Measurements from ENCODE around the gene GLG1.

Gene GLG1

GRCh38 chr16:74625500-74626350, 18.8 kb upstream of the GLG1 start:
- no peak overlapping the region for H3K4me2 ChIP-seq (ENCODE audit: low read length)
- no peak overlapping the region for H3K27ac ChIP-seq (ENCODE audit: low read depth, low read length)
- no peaks in the 10 kb centered on the region for H3K9me3 ChIP-seq (ENCODE audit: control insufficient read depth, insufficient read depth, low read length)

GRCh38 chr16:74623839-74624235, 16.9 kb upstream of the GLG1 start:
- H3K4me1 ChIP-seq (ENCODE audit: control insufficient read depth, low read length), result no peaks in the 10 kb centered on the region
- peaks cover 10% of the 10 kb centered on the region; the same call in 1 of the 2 replicates for H4K20me1 ChIP-seq (ENCODE audit: control insufficient read depth, insufficient read depth, low read depth, low read length)
- no peaks in the 10 kb centered on the region for H3K27me3 ChIP-seq (ENCODE audit: control insufficient read depth, low read length)
- no peaks in the 10 kb centered on the region for H3K9me2 ChIP-seq (replicated peaks; ENCODE audit: control insufficient read depth, low read length)
- TF ChIP-seq EZH2phosphoT487 (IDR thresholded peaks at IDR 0.05; ENCODE audit: borderline replicate concordance, low read length) (no peak), CTCF (IDR thresholded peaks at IDR 0.05; ENCODE audit: low read depth, low read length, poor library complexity, severe bottlenecking) (no peak)
- H3K9me3 ChIP-seq (ENCODE audit: control insufficient read depth, insufficient read depth, low read length), result no peaks in the 10 kb centered on the region
- H3K4me2 ChIP-seq (ENCODE audit: low read length), result no peak overlapping the region
- no peaks in the 10 kb centered on the region for H3F3A ChIP-seq (ENCODE audit: control insufficient read depth, insufficient read depth)
- peaks cover 83% of the 10 kb centered on the region for H3K36me3 ChIP-seq (ENCODE audit: control insufficient read depth, low read length)
- no peak overlapping the region for H3K27ac ChIP-seq (ENCODE audit: low read depth, low read length)
- no peak overlapping the region for H3K4me3 ChIP-seq (ENCODE audit: low read length)
- H3K79me2 ChIP-seq (ENCODE audit: control insufficient read depth, low read length), result peaks cover 8% of the 10 kb centered on the region

More at GRCh38 chr16:74625500-74626350, 18.8 kb upstream of the GLG1 start:
- Histone ChIP-seq H3K79me2 (ENCODE audit: control insufficient read depth, low read length) (peaks cover 8% of the 10 kb centered on the region), H3K27me3 (ENCODE audit: control insufficient read depth, low read length) (no peaks in the 10 kb centered on the region), H3K9me2 (replicated peaks; ENCODE audit: control insufficient read depth, low read length) (no peaks in the 10 kb centered on the region), H3K4me3 (ENCODE audit: low read length) (no peak overlapping the region), H4K20me1 (ENCODE audit: control insufficient read depth, insufficient read depth, low read depth, low read length) (peaks cover 10% of the 10 kb centered on the region; the same call in 1 of the 2 replicates), H3F3A (ENCODE audit: control insufficient read depth, insufficient read depth) (no peaks in the 10 kb centered on the region), H3K4me1 (ENCODE audit: control insufficient read depth, low read length) (no peaks in the 10 kb centered on the region), H3K36me3 (ENCODE audit: control insufficient read depth, low read length) (peaks cover 96% of the 10 kb centered on the region)
- TF ChIP-seq CTCF (IDR thresholded peaks at IDR 0.05; ENCODE audit: low read depth, low read length, poor library complexity, severe bottlenecking) (no peak), EZH2phosphoT487 (IDR thresholded peaks at IDR 0.05; ENCODE audit: borderline replicate concordance, low read length) (no peak)

GRCh38 chr16:74623214-74623838, 16.4 kb upstream of the GLG1 start:
- no peak overlapping the region for H3K4me3 ChIP-seq (ENCODE audit: low read length)
- peak; percentile 74 for TF ChIP-seq CTCF (IDR thresholded peaks at IDR 0.05; ENCODE audit: low read depth, low read length, poor library complexity, severe bottlenecking)
- TF ChIP-seq EZH2phosphoT487 (IDR thresholded peaks at IDR 0.05; ENCODE audit: borderline replicate concordance, low read length), result no peak
- peaks cover 9% of the 10 kb centered on the region; the same call in 1 of the 2 replicates for H4K20me1 ChIP-seq (ENCODE audit: control insufficient read depth, insufficient read depth, low read depth, low read length)
- no peak overlapping the region for H3K4me2 ChIP-seq (ENCODE audit: low read length)
- no peaks in the 10 kb centered on the region for H3K27me3 ChIP-seq (ENCODE audit: control insufficient read depth, low read length)
- peaks cover 8% of the 10 kb centered on the region for H3K79me2 ChIP-seq (ENCODE audit: control insufficient read depth, low read length)
- H3K36me3 ChIP-seq (ENCODE audit: control insufficient read depth, low read length), result peaks cover 77% of the 10 kb centered on the region
- no peaks in the 10 kb centered on the region for H3F3A ChIP-seq (ENCODE audit: control insufficient read depth, insufficient read depth)
- no peaks in the 10 kb centered on the region for H3K4me1 ChIP-seq (ENCODE audit: control insufficient read depth, low read length)
- no peak overlapping the region for H3K27ac ChIP-seq (ENCODE audit: low read depth, low read length)
- H3K9me2 ChIP-seq (replicated peaks; ENCODE audit: control insufficient read depth, low read length), result no peaks in the 10 kb centered on the region
- H3K9me3 ChIP-seq (ENCODE audit: control insufficient read depth, insufficient read depth, low read length), result no peaks in the 10 kb centered on the region

Measured in DOHH2 (cell line).